Liver (tissue), 9 donors: Measurements from ENCODE around the gene ARFGAP3. TPM values are rescaled to one million over a fixed set of nuclear protein-coding genes. Genes with fewer than 3 reads are reported as not detected.

Experiments
- DNase-seq: peaks from one replicate; pipeline ENCODE4 v3.0.0-alpha.2; 2017; ENCODE audit warnings: low spot score
- H3K27ac ChIP-seq, 2 donors: one replicate each; pipeline ENCODE4 v1.7.0; 2013; ENCODE audit warnings: inconsistent platforms in 2 of 2, low read length in 2 of 2, control low read depth in 1 of 2, low read depth in 1 of 2, mild to moderate bottlenecking in 1 of 2
- H3K27me3 ChIP-seq, 4 donors: one replicate each; pipeline versions ENCODE4 v1.6.1 to v1.7.0; 2013; ENCODE audit warnings: low read length in 3 of 4, inconsistent platforms in 1 of 4, mild to moderate bottlenecking in 1 of 4, moderate library complexity in 1 of 4; ENCODE audit not compliant: control insufficient read depth in 4 of 4, insufficient read depth in 4 of 4
- H3K36me3 ChIP-seq, 4 donors: one replicate each; pipeline versions ENCODE4 v1.6.1 to v1.7.0; 2013; ENCODE audit warnings: low read length in 3 of 4, mild to moderate bottlenecking in 3 of 4, low read depth in 1 of 4, moderate library complexity in 1 of 4; ENCODE audit not compliant: control insufficient read depth in 4 of 4, insufficient read depth in 3 of 4
- H3K4me1 ChIP-seq, 4 donors: one replicate each; pipeline versions ENCODE4 v1.6.1 to v1.7.0; 2013; ENCODE audit warnings: low read length in 3 of 4, mild to moderate bottlenecking in 3 of 4, moderate library complexity in 1 of 4; ENCODE audit not compliant: control insufficient read depth in 4 of 4, insufficient read depth in 4 of 4
- H3K4me3 ChIP-seq, 3 donors: one replicate each; pipeline versions ENCODE4 v1.6.1 to v1.7.0; 2013; ENCODE audit warnings: low read length in 3 of 3, control low read depth in 1 of 3, low read depth in 1 of 3, mild to moderate bottlenecking in 1 of 3
- H3K9ac ChIP-seq, 2 donors: one replicate each; pipeline ENCODE4 v1.7.0; 2013; ENCODE audit warnings: low read length in 2 of 2, mild to moderate bottlenecking in 2 of 2, moderate library complexity in 2 of 2, control low read depth in 1 of 2, low read depth in 1 of 2
- H3K9me3 ChIP-seq, 4 donors: one replicate each; pipeline versions ENCODE4 v1.6.1 to v1.7.0; 2013; ENCODE audit warnings: low read length in 3 of 4; ENCODE audit not compliant: control insufficient read depth in 4 of 4
- EGR1 ChIP-seq, 2 donors: IDR thresholded peaks; 2 replicates each; pipeline ENCODE4 v1.6.1; 2016 to 2018; ENCODE audit warnings: antibody characterized with exemption in 2 of 2, low read depth in 2 of 2
- FOXA1 ChIP-seq: IDR thresholded peaks from 2 replicates; pipeline ENCODE4 v1.6.1; 2016; ENCODE audit warnings: antibody characterized with exemption
- FOXA2 ChIP-seq: IDR thresholded peaks from 2 replicates; pipeline ENCODE4 v1.6.1; 2016; ENCODE audit warnings: antibody characterized with exemption
- GABPA ChIP-seq, 2 donors: IDR thresholded peaks in 1 of 2; conservative IDR thresholded peaks in 1 of 2; 2 replicates each; pipeline ENCODE4 v1.6.1; 2016; ENCODE audit warnings: antibody characterized with exemption in 2 of 2, mild to moderate bottlenecking in 1 of 2, moderate library complexity in 1 of 2
- HNF4A ChIP-seq, 2 donors: conservative IDR thresholded peaks; 2 replicates each; pipeline ENCODE4 v1.6.1; 2016; ENCODE audit warnings: antibody characterized with exemption in 2 of 2, mild to moderate bottlenecking in 2 of 2
- HNF4G ChIP-seq: IDR thresholded peaks from 2 replicates; pipeline ENCODE4 v1.6.1; 2016; ENCODE audit warnings: antibody characterized with exemption
- JUND ChIP-seq, 2 donors: IDR thresholded peaks; 2 replicates each; pipeline ENCODE4 v1.6.1; 2016; ENCODE audit warnings: antibody characterized with exemption in 2 of 2
- NR2F2 ChIP-seq: IDR thresholded peaks from 2 replicates; pipeline ENCODE4 v1.6.1; 2016; ENCODE audit warnings: antibody characterized with exemption
- RAD21 ChIP-seq, 2 donors: IDR thresholded peaks; 2 replicates each; pipeline ENCODE4 v1.6.1; 2016; ENCODE audit warnings: antibody characterized with exemption in 2 of 2, mild to moderate bottlenecking in 2 of 2
- RXRA ChIP-seq, 2 donors: IDR thresholded peaks; 2 replicates each; pipeline ENCODE4 v1.6.1; 2017 to 2018; ENCODE audit warnings: antibody characterized with exemption in 2 of 2, mild to moderate bottlenecking in 1 of 2
- SP1 ChIP-seq: IDR thresholded peaks from 2 replicates; pipeline ENCODE4 v1.6.1; 2018; ENCODE audit warnings: antibody characterized with exemption, mild to moderate bottlenecking
- TAF1 ChIP-seq: conservative IDR thresholded peaks from 2 replicates; pipeline ENCODE4 v1.6.1; 2016; ENCODE audit warnings: antibody characterized with exemption, mild to moderate bottlenecking
- YY1 ChIP-seq: IDR thresholded peaks from 2 replicates; pipeline ENCODE4 v1.6.1; 2016; ENCODE audit warnings: antibody characterized with exemption, mild to moderate bottlenecking
- WGBS: extraction: QIAGEN DNeasy Blood & Tissue Kit; methylation state at CpG from one replicate; pipeline ENCODE4 v1.1.7; 2013; 5-methylcytosine and 5-hydroxymethylcytosine counted together
- polyA plus RNA-seq, 2 donors: library from polyadenylated mRNA; stranded (reverse) in 1 of 2; unstranded in 1 of 2; fragments of 200-250 nt in 1 of 2; fragments of >200 nt in 1 of 2; fragmentation: Nextera tagmentation in 1 of 2; extraction: Ambion mirVana in 1 of 2; gene quantifications; one replicate each; pipeline versions ENCODE4 v1.2.1 to v1.2.3, GENCODE V29; 2013 to 2015
- total RNA-seq, 2 donors: library from RNA; depleted of rRNA; stranded (reverse); fragments of >200 nt; gene quantifications; one replicate each; pipeline ENCODE4 v1.2.3, GENCODE V29; 2014
- TF ChIP-seq, protein P1 (sequence below): IDR thresholded peaks from 2 replicates; pipeline ENCODE4 v1.6.1; 2016; ENCODE audit warnings: antibody characterized with exemption
- TF ChIP-seq, protein P2 (sequence below): fragments of 150-350 bp; IDR thresholded peaks from 2 replicates; pipeline ENCODE4 v1.5.1; 2017; ENCODE audit warnings: improper control_type of control experiment, low read depth, low read length; ENCODE audit not compliant: missing input control
- TF ChIP-seq, protein P3 (sequence below): IDR thresholded peaks from 2 replicates; pipeline ENCODE4 v1.6.1; 2016; ENCODE audit warnings: antibody characterized with exemption
- TF ChIP-seq, protein P4 (sequence below): IDR thresholded peaks from 2 replicates; pipeline ENCODE4 v1.6.1; 2016; ENCODE audit warnings: antibody characterized with exemption, mild to moderate bottlenecking
- TF ChIP-seq, protein P5 (sequence below): IDR thresholded peaks from 2 replicates; pipeline ENCODE4 v1.6.1; 2016; ENCODE audit warnings: antibody characterized with exemption
- donor health status: healthy.
- donor health status: healthy.
- donor health status: healthy.
- donor health status: healthy.
- donor health status: healthy.

ARFGAP3 gene
- total and polyA plus RNA-seq, 4 donors: 18.2 to 55.1 (median 27.5) TPM

DNA sequence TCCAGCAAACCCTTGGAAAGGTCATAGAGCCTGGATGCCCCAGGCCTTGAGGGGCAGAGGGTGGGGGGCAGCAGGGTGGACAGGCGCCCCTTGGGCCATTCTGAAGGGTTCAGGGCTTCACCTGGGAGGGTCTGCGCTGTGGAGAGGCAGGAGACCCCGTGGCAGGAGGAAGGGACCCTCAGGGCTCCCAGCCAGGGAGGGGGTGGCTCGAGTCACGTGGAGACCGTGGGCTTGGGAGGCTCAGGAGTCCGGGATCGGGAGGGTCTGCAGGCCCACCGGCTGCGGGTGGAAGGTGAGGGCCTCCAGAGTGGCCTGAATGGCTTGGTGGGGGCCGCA lies 87.9 kb downstream of the ARFGAP3 start:
- 94% methylated on average over 11 of the region's 11 CpGs for WGBS
- Histone ChIP-seq H3K27ac (no peak overlapping the region), H3K27me3 (no peaks in the 10 kb centered on the region), H3K9me3 (no peaks in the 10 kb centered on the region), H3K4me3 (no peak overlapping the region), H3K9ac (no peak overlapping the region), H3K36me3 (no peaks in the 10 kb centered on the region), H3K4me1 (peaks cover 0 to 7% (median 4%) of the 10 kb centered on the region in 4 donors)
- TF ChIP-seq HNF4A (conservative IDR thresholded peaks at IDR 0.05): no peak
- no peak for TF ChIP-seq NR2F2
- TF ChIP-seq, protein P1, sequence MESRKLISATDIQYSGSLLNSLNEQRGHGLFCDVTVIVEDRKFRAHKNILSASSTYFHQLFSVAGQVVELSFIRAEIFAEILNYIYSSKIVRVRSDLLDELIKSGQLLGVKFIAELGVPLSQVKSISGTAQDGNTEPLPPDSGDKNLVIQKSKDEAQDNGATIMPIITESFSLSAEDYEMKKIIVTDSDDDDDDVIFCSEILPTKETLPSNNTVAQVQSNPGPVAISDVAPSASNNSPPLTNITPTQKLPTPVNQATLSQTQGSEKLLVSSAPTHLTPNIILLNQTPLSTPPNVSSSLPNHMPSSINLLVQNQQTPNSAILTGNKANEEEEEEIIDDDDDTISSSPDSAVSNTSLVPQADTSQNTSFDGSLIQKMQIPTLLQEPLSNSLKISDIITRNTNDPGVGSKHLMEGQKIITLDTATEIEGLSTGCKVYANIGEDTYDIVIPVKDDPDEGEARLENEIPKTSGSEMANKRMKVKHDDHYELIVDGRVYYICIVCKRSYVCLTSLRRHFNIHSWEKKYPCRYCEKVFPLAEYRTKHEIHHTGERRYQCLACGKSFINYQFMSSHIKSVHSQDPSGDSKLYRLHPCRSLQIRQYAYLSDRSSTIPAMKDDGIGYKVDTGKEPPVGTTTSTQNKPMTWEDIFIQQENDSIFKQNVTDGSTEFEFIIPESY: no peak
- no peak for TF ChIP-seq YY1
- no peak for TF ChIP-seq RAD21 (IDR thresholded peaks at IDR 0.05)
- no peak for TF ChIP-seq EGR1 (IDR thresholded peaks at IDR 0.05; ENCODE audit: low read depth in 2 of 2)
- TF ChIP-seq, protein P2, sequence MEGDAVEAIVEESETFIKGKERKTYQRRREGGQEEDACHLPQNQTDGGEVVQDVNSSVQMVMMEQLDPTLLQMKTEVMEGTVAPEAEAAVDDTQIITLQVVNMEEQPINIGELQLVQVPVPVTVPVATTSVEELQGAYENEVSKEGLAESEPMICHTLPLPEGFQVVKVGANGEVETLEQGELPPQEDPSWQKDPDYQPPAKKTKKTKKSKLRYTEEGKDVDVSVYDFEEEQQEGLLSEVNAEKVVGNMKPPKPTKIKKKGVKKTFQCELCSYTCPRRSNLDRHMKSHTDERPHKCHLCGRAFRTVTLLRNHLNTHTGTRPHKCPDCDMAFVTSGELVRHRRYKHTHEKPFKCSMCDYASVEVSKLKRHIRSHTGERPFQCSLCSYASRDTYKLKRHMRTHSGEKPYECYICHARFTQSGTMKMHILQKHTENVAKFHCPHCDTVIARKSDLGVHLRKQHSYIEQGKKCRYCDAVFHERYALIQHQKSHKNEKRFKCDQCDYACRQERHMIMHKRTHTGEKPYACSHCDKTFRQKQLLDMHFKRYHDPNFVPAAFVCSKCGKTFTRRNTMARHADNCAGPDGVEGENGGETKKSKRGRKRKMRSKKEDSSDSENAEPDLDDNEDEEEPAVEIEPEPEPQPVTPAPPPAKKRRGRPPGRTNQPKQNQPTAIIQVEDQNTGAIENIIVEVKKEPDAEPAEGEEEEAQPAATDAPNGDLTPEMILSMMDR: no peak
- no peak for TF ChIP-seq HNF4G
- no peak for TF ChIP-seq GABPA (IDR thresholded peaks at IDR 0.05 in 1 of 2, conservative IDR thresholded peaks at IDR 0.05 in 1 of 2)
- TF ChIP-seq, protein P3, sequence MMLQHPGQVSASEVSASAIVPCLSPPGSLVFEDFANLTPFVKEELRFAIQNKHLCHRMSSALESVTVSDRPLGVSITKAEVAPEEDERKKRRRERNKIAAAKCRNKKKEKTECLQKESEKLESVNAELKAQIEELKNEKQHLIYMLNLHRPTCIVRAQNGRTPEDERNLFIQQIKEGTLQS: no peak
- TF ChIP-seq RXRA (IDR thresholded peaks at IDR 0.05): no peak
- no peak for TF ChIP-seq FOXA1
- TF ChIP-seq JUND (IDR thresholded peaks at IDR 0.05): no peak
- no peak for DNase-seq

DNA sequence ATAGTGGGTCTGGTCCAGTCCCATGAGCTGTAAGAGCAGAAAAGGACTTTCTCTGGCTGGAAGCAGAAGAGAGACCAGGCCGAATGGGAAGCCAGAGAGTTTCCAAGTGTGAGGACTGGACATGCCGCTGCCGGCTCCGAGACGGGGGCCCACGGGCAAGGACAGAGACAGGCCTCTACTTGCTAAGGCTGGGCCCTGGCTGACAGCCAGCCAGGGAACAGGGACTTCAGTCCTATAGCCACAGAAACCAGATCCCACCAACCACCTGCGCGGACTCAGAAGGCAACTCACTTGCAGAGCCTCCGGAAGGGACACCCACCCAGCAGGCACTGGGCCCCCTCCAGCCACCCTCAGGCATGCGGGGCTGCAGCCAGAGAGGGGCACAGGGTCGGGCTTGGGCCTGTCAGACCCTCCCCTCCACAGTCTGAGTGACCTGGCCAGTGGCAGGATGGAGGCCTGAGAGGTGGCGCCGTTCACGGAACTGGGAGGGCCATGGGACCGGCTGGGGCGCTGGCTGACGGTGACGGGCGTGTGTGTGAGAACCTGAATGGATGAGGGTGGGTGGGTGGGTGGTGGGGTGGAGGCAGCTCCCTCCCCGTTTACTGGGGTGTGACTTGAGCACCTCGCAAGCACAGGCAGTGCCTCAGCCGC lies 88.6 kb downstream of the ARFGAP3 start:
- Histone ChIP-seq H3K9me3 (no peaks in the 10 kb centered on the region), H3K36me3 (no peaks in the 10 kb centered on the region), H3K4me3 (no peak overlapping the region), H3K9ac (no peak overlapping the region), H3K27me3 (no peaks in the 10 kb centered on the region), H3K27ac (no peak overlapping the region), H3K4me1 (peaks cover 0 to 7% (median 4%) of the 10 kb centered on the region in 4 donors)
- 94% methylated on average over 22 of the region's 22 CpGs for WGBS
- DNase-seq: no peak
- TF ChIP-seq, protein P4, sequence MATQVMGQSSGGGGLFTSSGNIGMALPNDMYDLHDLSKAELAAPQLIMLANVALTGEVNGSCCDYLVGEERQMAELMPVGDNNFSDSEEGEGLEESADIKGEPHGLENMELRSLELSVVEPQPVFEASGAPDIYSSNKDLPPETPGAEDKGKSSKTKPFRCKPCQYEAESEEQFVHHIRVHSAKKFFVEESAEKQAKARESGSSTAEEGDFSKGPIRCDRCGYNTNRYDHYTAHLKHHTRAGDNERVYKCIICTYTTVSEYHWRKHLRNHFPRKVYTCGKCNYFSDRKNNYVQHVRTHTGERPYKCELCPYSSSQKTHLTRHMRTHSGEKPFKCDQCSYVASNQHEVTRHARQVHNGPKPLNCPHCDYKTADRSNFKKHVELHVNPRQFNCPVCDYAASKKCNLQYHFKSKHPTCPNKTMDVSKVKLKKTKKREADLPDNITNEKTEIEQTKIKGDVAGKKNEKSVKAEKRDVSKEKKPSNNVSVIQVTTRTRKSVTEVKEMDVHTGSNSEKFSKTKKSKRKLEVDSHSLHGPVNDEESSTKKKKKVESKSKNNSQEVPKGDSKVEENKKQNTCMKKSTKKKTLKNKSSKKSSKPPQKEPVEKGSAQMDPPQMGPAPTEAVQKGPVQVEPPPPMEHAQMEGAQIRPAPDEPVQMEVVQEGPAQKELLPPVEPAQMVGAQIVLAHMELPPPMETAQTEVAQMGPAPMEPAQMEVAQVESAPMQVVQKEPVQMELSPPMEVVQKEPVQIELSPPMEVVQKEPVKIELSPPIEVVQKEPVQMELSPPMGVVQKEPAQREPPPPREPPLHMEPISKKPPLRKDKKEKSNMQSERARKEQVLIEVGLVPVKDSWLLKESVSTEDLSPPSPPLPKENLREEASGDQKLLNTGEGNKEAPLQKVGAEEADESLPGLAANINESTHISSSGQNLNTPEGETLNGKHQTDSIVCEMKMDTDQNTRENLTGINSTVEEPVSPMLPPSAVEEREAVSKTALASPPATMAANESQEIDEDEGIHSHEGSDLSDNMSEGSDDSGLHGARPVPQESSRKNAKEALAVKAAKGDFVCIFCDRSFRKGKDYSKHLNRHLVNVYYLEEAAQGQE: no peak
- no peak for TF ChIP-seq RXRA (IDR thresholded peaks at IDR 0.05)
- no peak for TF ChIP-seq JUND (IDR thresholded peaks at IDR 0.05)
- no peak for TF ChIP-seq FOXA2
- TF ChIP-seq, protein P3: no peak
- TF ChIP-seq TAF1: no peak
- no peak for TF ChIP-seq NR2F2
- TF ChIP-seq GABPA (IDR thresholded peaks at IDR 0.05 in 1 of 2, conservative IDR thresholded peaks at IDR 0.05 in 1 of 2): no peak
- TF ChIP-seq, protein P5, sequence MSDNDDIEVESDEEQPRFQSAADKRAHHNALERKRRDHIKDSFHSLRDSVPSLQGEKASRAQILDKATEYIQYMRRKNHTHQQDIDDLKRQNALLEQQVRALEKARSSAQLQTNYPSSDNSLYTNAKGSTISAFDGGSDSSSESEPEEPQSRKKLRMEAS: no peak
- TF ChIP-seq SP1: no peak
